Stimulated activated CD4-positive, alpha-beta T cell treated with anti-CD3 and anti-CD28 coated beads, Interleukin-4, amount 100 ng/mL, for 48 hours (primary cell): ENCODE measurements around the gene SCNN1G.
"Not testable (repeated sequence)": the region's sequence is repeated elsewhere in the genome, so short reads cannot be mapped to it uniquely, and the experiment has no call there.

Source experiments
- DNase-seq, 2 donors: peaks; one replicate each; pipeline ENCODE4 v3.0.0-alpha.2; 2020; ENCODE audit warnings: low read depth in 2 of 2

The SCNN1G gene, protein sequence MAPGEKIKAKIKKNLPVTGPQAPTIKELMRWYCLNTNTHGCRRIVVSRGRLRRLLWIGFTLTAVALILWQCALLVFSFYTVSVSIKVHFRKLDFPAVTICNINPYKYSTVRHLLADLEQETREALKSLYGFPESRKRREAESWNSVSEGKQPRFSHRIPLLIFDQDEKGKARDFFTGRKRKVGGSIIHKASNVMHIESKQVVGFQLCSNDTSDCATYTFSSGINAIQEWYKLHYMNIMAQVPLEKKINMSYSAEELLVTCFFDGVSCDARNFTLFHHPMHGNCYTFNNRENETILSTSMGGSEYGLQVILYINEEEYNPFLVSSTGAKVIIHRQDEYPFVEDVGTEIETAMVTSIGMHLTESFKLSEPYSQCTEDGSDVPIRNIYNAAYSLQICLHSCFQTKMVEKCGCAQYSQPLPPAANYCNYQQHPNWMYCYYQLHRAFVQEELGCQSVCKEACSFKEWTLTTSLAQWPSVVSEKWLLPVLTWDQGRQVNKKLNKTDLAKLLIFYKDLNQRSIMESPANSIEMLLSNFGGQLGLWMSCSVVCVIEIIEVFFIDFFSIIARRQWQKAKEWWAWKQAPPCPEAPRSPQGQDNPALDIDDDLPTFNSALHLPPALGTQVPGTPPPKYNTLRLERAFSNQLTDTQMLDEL

DNA sequence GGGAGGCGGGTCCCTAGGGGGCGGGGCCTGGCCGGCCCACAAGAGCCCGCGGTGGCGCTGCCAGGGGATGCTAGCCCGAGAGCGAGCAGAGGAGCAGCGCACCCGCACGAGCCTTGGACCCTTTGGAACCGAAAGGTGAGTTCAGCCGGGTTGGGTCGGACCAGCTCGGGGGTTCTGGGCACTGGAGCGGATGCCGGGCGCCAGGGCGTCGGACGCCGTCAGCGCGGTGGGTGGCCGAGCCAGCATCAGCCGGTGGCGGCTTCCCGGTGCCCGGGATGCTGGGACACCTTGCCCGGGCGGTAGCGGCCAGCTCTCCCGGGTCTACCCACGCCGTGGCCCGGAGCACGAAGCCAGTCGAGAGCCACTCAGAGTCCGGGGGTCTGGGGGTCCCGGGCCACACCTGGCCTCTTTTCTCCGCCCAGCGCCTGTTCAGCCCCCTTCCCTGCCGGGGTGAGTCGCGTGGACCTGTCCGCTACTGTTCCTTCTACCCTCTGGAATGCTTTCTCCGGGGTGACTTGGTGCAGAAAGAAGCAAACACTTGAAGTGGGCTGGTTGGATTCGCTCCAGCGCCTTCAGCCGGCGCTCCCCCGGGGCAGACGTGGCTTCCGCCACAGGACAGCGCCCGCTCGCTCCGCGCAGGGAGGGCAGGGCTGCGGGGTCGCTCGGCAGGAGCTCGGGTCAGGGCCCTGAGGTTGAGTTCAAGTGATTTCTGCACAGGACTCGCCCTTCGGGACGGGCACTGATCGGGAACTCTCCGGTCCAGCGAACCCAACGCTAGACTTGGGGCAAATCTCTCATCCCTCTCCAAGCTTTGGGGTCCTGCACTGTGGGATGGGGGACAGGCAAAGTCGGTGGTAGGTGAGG is at the start of gene SCNN1G:
TSS of gene SCNN1G (plus strand) at position 67 of the 864 bp plus-strand sequence. CDS start 3,527 bp downstream, outside the sequence.
- no peak for DNase-seq

GRCh38 chr16:23132775-23133463 is 49.6 kb upstream of the SCNN1G start:
- no peak for DNase-seq

DNA sequence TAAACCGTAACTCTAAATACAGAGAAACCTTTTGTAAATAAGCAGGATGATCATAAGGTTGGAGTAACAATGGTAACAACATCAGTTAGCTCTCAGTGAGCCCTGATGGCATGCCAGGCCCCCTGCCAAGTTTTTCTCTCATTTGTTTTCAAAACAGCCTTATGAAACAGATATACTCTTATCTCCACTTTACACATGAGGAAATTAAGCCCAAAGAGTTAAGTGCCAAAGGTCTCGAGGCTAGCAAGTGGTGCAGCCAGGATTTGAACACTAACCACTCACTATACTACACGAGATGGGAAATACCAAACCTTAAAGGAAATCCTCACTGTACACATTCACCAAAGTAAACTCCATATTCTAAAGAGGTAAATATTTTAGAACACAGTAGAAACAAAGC is 48.3 kb upstream of the SCNN1G start:
- no peak for DNase-seq

DNA sequence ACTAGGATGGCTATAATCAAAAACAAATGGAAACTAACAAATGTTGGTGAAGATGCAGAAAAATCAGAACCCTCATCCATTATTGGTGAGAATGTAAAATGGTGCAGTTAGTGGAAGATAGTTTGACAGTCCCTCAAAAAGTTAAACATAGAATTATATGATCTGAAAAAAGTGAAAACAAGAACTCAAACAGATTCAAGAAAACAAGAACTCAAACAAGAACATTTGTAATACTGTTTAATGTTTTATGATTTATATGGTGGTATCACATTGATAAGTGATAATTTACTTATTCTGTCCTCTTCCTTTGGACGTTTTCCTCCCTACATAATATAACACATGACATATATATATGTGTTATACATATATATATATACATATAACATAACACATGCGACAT is 45.3 kb upstream of the SCNN1G start:
- no peak for DNase-seq

GRCh38 chr16:23137818-23138217 is 44.7 kb upstream of the SCNN1G start:
- DNase-seq = no peak

DNA sequence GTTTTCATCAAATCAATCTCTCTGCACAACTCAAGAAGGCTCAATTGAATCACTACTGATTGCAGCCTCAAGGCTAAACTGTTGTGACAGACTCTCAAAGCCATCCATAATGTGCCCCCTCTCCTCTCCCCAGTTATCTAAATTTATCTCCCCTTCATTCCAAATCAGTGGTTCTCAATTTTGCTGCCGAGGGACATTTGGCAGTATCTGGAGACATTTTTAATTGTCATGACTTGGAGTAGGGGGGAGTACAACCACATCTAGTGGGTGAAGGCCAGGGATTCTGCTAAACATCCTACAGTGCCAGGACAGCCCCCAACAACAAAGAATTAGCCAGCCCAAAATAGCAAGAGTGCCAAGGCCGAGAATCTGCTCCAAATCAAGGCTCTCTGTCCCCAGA is 42.4 kb upstream of the SCNN1G start:
- DNase-seq = no peak

DNA sequence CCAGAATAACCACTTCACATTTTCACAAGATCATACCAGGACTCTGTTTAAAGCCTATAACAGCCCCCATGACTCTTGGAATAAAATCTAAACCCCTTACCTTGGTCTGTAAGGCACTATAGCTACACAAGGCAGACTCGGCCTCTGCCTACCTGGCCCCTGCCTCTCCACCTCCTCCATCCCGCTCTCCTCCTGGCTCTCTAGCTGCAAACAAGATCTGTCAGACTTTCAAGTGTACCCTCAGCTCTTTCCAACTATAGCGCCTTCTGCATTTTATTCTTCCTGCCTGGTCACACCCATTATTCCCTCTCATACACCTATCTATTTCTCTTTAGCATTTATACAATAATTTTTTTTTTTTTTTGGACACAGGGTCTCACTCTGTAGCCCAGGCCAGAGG is 41.5 kb upstream of the SCNN1G start:
- DNase-seq = no peak

DNA sequence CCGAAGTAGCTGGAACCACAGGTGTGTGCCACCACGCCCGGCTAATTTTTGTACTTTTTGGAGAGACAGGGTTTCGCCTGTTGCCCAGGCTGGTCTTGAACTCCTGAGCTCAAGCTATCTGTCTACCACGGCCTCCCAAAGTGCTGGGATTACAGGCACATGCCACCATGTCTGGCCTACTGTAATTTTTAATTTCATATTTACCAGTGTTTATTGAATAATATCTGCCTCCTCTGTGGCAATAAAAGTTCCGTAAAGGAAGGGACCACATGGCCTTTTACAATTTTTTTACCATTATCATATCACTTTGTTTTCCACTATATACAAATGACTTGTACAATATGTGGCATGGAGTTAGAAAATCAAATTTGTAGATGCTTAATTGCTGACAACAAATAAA is 41.0 kb upstream of the SCNN1G start:
- DNase-seq = no peak

- DNase-seq = no peak
Observed at GRCh38 chr16:23141959-23142740, 40.4 kb upstream of the SCNN1G start.

DNA sequence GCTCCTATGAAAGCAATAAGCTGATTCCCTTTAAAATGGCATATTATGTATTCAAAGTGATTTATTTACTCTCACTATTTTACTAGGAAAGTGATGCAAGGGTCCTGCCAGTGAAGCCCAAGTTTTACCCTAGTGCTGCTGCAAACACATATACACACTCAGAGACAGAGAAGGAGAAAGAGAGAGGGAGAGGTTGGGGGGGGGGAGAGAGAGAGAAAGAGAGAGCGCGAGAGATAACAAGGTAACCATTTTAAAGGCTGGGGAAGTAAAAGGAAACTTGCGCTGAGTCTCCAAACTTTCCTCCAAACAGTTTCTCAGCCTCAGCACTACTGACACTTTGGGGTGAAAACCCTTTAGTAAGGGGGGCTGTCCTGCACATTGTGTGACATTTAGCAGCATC is 39.2 kb upstream of the SCNN1G start:
- no peak for DNase-seq

GRCh38 chr16:23144393-23144792 is 38.2 kb upstream of the SCNN1G start:
- DNase-seq = not testable (repeated sequence)

GRCh38 chr16:23145186-23145585 is 37.4 kb upstream of the SCNN1G start:
- no peak for DNase-seq

- DNase-seq = no peak
Observed at GRCh38 chr16:23145608-23146007, 36.9 kb upstream of the SCNN1G start.

- no peak for DNase-seq
Observed at GRCh38 chr16:23146877-23147601, 35.5 kb upstream of the SCNN1G start.

GRCh38 chr16:23147666-23148065 is 34.9 kb upstream of the SCNN1G start:
- DNase-seq = no peak

- no peak for DNase-seq
Observed at GRCh38 chr16:23148166-23148512, 34.4 kb upstream of the SCNN1G start.

- peak; percentile 22 to 41 for DNase-seq
Observed at GRCh38 chr16:23148513-23149266, 33.9 kb upstream of the SCNN1G start.

GRCh38 chr16:23149267-23149992 is 33.1 kb upstream of the SCNN1G start, which contains the start of gene USP31:
USP31 (minus strand) TSS chr16:23149452; CDS start chr16:23149270, 182 bp downstream.
- DNase-seq = peak; percentile 85 to 89

DNA sequence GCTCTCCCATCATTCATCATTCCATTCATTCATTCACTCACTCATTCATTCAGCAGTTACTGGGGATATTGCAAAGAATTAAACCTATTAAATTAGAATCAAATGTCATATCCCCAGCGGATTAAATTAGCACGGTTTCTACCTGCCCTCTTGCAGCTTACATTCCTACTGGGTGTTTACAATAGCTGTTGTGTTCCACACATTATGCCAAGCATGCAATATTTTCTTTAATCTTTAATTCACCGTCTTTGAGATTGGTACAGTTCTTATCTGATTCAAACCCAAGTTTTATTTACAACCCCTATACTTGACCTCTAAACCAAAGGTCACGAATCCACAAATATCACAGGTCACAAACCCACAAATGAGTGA is 32.6 kb upstream of the SCNN1G start:
- DNase-seq = no peak
